WTC11 (cell line): ENCODE data around the gene IL12B. TPM values are rescaled to one million over a fixed set of nuclear protein-coding genes. Genes with fewer than 3 reads are reported as not detected.
"Not testable (repeated sequence)": the region's sequence is repeated elsewhere in the genome, so short reads cannot be mapped to it uniquely, and the experiment has no call there.

Experiments used
- ATAC-seq: fragments of 200-7000 bp; cut with Tn5 transposase; 2 replicates; pipeline ENCODE4 v1.10.0; 2021; ENCODE audit warnings: mild to moderate bottlenecking, moderate library complexity
- CTCF ChIA-PET: fragments of 300-600 bp; sonication (Branson Sonifier 250); formaldehyde crosslinking; loops from one replicate; lab custom pipeline; 2021; ENCODE audit warnings: antibody characterized with exemption; lab: Charles Lee
- POLR2A ChIA-PET: fragments of 350-600 bp; sonication (Branson Sonifier 250); formaldehyde crosslinking; loops from one replicate; lab custom pipeline; 2021; ENCODE audit warnings: antibody characterized with exemption; lab: Charles Lee
- DNase-seq: peaks from one replicate; pipeline ENCODE4 v3.0.0; 2021; ENCODE audit warnings: low spot score
- H3K27ac Mint-ChIP-seq: 2 replicates; pipeline ENCODE4 v1.8.0; 2021; ENCODE audit warnings: mixed read lengths
- H3K27me3 Mint-ChIP-seq: 2 replicates; pipeline ENCODE4 v1.8.0; 2021; ENCODE audit warnings: low read depth, mild to moderate bottlenecking, moderate library complexity, mixed read lengths
- H3K36me3 Mint-ChIP-seq: 2 replicates; pipeline ENCODE4 v1.8.0; 2021; ENCODE audit warnings: mixed read lengths
- H3K4me1 Mint-ChIP-seq: 2 replicates; pipeline ENCODE4 v1.8.0; 2022; ENCODE audit warnings: mixed read lengths
- H3K4me3 Mint-ChIP-seq: 2 replicates; pipeline ENCODE4 v1.8.0; 2021; ENCODE audit warnings: mild to moderate bottlenecking, moderate library complexity, mixed read lengths
- H3K9me3 Mint-ChIP-seq: 2 replicates; pipeline ENCODE4 v1.8.0; 2021; ENCODE audit warnings: mixed read lengths
- EMX1 ChIP-seq: fragments of 250-450 bp; sonication (Bioruptor Pico); IDR thresholded peaks from 2 replicates; pipeline ENCODE4 v1.8.0; 2021; ENCODE audit warnings: mild to moderate bottlenecking
- FOXJ3 ChIP-seq: sonication (generic); formaldehyde crosslinking; IDR thresholded peaks from 2 replicates; pipeline ENCODE4 v1.9.0; 2021; ENCODE audit warnings: missing genetic modification reagents, mild to moderate bottlenecking, borderline replicate concordance
- NFATC4 ChIP-seq: fragments of 250-450 bp; sonication (Bioruptor Pico); IDR thresholded peaks from 2 replicates; pipeline ENCODE4 v1.9.0; 2021; ENCODE audit warnings: mild to moderate bottlenecking
- NR3C1 ChIP-seq: sonication (generic); formaldehyde crosslinking; conservative IDR thresholded peaks from 2 replicates; pipeline ENCODE4 v1.8.1; 2023; ENCODE audit warnings: low read depth, mild to moderate bottlenecking, missing genetic modification reagents
- PRDM15 ChIP-seq: sonication (generic); formaldehyde crosslinking; IDR thresholded peaks from 2 replicates; pipeline ENCODE4 v1.8.0; 2022; ENCODE audit warnings: missing genetic modification reagents
- STAT6 ChIP-seq: sonication (generic); formaldehyde crosslinking; conservative IDR thresholded peaks from 2 replicates; pipeline ENCODE4 v1.8.1; 2023; ENCODE audit warnings: mild to moderate bottlenecking, low read depth, missing genetic modification reagents, moderate library complexity
- ZNF317 ChIP-seq: sonication (generic); formaldehyde crosslinking; IDR thresholded peaks from 2 replicates; pipeline ENCODE4 v1.8.1; 2023; ENCODE audit warnings: low read depth, mild to moderate bottlenecking, moderate library complexity, missing genetic modification reagents, borderline replicate concordance
- total RNA-seq: library from RNA; stranded (reverse); gene quantifications from 3 replicates; pipeline ENCODE4 v1.2.3, GENCODE V29; 2021
- TF ChIP-seq, protein P1 (sequence below): fragments of 250-450 bp; sonication (Bioruptor Pico); IDR thresholded peaks from 2 replicates; pipeline ENCODE4 v1.9.0; 2021; ENCODE audit warnings: mild to moderate bottlenecking, borderline replicate concordance
- TF ChIP-seq, protein P2 (sequence below): fragments of 250-450 bp; sonication (Bioruptor Pico); IDR thresholded peaks from 2 replicates; pipeline ENCODE4 v1.8.0; 2021; ENCODE audit warnings: mild to moderate bottlenecking
- TF ChIP-seq, protein P3 (sequence below): sonication (generic); formaldehyde crosslinking; IDR thresholded peaks from 2 replicates; pipeline ENCODE4 v1.8.1; 2022; ENCODE audit warnings: mild to moderate bottlenecking, moderate library complexity, missing genetic modification reagents
- TF ChIP-seq, protein P4 (sequence below): sonication (generic); formaldehyde crosslinking; IDR thresholded peaks from 2 replicates; pipeline ENCODE4 v1.8.0; 2022; ENCODE audit warnings: mild to moderate bottlenecking, missing genetic modification reagents
- TF ChIP-seq, protein P5 (sequence below): sonication (generic); formaldehyde crosslinking; IDR thresholded peaks from 2 replicates; pipeline ENCODE4 v1.8.1; 2023; ENCODE audit warnings: mild to moderate bottlenecking, missing genetic modification reagents

IL12B gene
- total RNA-seq, 1 experiment from 2014 or later = not detected

- TF ChIP-seq, protein P1, sequence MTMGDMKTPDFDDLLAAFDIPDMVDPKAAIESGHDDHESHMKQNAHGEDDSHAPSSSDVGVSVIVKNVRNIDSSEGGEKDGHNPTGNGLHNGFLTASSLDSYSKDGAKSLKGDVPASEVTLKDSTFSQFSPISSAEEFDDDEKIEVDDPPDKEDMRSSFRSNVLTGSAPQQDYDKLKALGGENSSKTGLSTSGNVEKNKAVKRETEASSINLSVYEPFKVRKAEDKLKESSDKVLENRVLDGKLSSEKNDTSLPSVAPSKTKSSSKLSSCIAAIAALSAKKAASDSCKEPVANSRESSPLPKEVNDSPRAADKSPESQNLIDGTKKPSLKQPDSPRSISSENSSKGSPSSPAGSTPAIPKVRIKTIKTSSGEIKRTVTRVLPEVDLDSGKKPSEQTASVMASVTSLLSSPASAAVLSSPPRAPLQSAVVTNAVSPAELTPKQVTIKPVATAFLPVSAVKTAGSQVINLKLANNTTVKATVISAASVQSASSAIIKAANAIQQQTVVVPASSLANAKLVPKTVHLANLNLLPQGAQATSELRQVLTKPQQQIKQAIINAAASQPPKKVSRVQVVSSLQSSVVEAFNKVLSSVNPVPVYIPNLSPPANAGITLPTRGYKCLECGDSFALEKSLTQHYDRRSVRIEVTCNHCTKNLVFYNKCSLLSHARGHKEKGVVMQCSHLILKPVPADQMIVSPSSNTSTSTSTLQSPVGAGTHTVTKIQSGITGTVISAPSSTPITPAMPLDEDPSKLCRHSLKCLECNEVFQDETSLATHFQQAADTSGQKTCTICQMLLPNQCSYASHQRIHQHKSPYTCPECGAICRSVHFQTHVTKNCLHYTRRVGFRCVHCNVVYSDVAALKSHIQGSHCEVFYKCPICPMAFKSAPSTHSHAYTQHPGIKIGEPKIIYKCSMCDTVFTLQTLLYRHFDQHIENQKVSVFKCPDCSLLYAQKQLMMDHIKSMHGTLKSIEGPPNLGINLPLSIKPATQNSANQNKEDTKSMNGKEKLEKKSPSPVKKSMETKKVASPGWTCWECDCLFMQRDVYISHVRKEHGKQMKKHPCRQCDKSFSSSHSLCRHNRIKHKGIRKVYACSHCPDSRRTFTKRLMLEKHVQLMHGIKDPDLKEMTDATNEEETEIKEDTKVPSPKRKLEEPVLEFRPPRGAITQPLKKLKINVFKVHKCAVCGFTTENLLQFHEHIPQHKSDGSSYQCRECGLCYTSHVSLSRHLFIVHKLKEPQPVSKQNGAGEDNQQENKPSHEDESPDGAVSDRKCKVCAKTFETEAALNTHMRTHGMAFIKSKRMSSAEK (CRISPR knock-in tag) = no peak
- TF ChIP-seq, protein P2, sequence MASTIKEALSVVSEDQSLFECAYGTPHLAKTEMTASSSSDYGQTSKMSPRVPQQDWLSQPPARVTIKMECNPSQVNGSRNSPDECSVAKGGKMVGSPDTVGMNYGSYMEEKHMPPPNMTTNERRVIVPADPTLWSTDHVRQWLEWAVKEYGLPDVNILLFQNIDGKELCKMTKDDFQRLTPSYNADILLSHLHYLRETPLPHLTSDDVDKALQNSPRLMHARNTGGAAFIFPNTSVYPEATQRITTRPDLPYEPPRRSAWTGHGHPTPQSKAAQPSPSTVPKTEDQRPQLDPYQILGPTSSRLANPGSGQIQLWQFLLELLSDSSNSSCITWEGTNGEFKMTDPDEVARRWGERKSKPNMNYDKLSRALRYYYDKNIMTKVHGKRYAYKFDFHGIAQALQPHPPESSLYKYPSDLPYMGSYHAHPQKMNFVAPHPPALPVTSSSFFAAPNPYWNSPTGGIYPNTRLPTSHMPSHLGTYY (CRISPR knock-in tag) = no peak
- TF ChIP-seq, protein P3, sequence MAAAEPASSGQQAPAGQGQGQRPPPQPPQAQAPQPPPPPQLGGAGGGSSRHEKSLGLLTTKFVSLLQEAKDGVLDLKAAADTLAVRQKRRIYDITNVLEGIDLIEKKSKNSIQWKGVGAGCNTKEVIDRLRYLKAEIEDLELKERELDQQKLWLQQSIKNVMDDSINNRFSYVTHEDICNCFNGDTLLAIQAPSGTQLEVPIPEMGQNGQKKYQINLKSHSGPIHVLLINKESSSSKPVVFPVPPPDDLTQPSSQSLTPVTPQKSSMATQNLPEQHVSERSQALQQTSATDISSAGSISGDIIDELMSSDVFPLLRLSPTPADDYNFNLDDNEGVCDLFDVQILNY (CRISPR knock-in tag) = no peak
- no peak for TF ChIP-seq NFATC4 (CRISPR knock-in tag)
- no peak overlapping the region for H3K4me3 Mint-ChIP-seq
- H3K27me3 Mint-ChIP-seq = peaks cover 13% of the 10 kb centered on the region
- POLR2A ChIA-PET = no interaction called here
- H3K4me1 Mint-ChIP-seq = peaks cover 8% of the 10 kb centered on the region
- H3K36me3 Mint-ChIP-seq = peaks cover 36% of the 10 kb centered on the region
- DNase-seq (no peak), ATAC-seq (no peak)
- H3K27ac Mint-ChIP-seq = no peak overlapping the region
- peaks cover 53% of the 10 kb centered on the region for H3K9me3 Mint-ChIP-seq
- CTCF ChIA-PET = no interaction called here
These were observed 27.0 kb downstream of the IL12B start for GRCh38 chr5:159303286-159303685.

- peaks cover 64% of the 10 kb centered on the region for H3K9me3 Mint-ChIP-seq
- POLR2A ChIA-PET = not testable (repeated sequence)
These were observed 28.1 kb downstream of the IL12B start for GRCh38 chr5:159301929-159302860.

GRCh38 chr5:159301466-159301865 is 28.8 kb downstream of the IL12B start:
- peaks cover 72% of the 10 kb centered on the region for H3K9me3 Mint-ChIP-seq
- no peak overlapping the region for H3K4me3 Mint-ChIP-seq
- no peak for DNase-seq
- H3K27me3 Mint-ChIP-seq = peaks cover 13% of the 10 kb centered on the region
- ChIA-PET CTCF (interaction anchor here (1.0 kb wide), 1 partner anchor 16 kb away, joined by 4 read pairs; no protein-coding TSS in a partner anchor), POLR2A (no interaction called here)
- peaks cover 8% of the 10 kb centered on the region for H3K4me1 Mint-ChIP-seq
- H3K36me3 Mint-ChIP-seq = peaks cover 50% of the 10 kb centered on the region
- no peak for ATAC-seq
- no peak overlapping the region for H3K27ac Mint-ChIP-seq
- TF ChIP-seq NR3C1 (CRISPR knock-in tag) = no peak
- TF ChIP-seq, protein P4, sequence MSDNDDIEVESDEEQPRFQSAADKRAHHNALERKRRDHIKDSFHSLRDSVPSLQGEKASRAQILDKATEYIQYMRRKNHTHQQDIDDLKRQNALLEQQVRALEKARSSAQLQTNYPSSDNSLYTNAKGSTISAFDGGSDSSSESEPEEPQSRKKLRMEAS = no peak
- TF ChIP-seq PRDM15 (CRISPR knock-in tag) = no peak
- TF ChIP-seq NFATC4 (CRISPR knock-in tag) = no peak
- TF ChIP-seq STAT6 = no peak
- TF ChIP-seq, protein P5, sequence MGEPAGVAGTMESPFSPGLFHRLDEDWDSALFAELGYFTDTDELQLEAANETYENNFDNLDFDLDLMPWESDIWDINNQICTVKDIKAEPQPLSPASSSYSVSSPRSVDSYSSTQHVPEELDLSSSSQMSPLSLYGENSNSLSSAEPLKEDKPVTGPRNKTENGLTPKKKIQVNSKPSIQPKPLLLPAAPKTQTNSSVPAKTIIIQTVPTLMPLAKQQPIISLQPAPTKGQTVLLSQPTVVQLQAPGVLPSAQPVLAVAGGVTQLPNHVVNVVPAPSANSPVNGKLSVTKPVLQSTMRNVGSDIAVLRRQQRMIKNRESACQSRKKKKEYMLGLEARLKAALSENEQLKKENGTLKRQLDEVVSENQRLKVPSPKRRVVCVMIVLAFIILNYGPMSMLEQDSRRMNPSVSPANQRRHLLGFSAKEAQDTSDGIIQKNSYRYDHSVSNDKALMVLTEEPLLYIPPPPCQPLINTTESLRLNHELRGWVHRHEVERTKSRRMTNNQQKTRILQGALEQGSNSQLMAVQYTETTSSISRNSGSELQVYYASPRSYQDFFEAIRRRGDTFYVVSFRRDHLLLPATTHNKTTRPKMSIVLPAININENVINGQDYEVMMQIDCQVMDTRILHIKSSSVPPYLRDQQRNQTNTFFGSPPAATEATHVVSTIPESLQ = no peak
- no peak for TF ChIP-seq EMX1 (CRISPR knock-in tag)
- TF ChIP-seq FOXJ3 = no peak
- TF ChIP-seq ZNF317 = no peak

More at GRCh38 chr5:159301929-159302860, 28.1 kb downstream of the IL12B start:
- CTCF ChIA-PET = interaction anchor here (1.0 kb wide), 1 partner anchor 15 kb away, joined by 4 read pairs; no protein-coding TSS in a partner anchor
- H3K4me1 Mint-ChIP-seq, ATAC-seq, H3K27ac Mint-ChIP-seq, DNase-seq, H3K4me3 Mint-ChIP-seq: not testable (repeated sequence)
- Mint-ChIP-seq H3K27me3 (peaks cover 13% of the 10 kb centered on the region), H3K36me3 (peaks cover 47% of the 10 kb centered on the region)
